ENCODE measurements around the gene COMMD1.

COMMD1 gene

GRCh38 chr2:62055724-62056336, 150.4 kb downstream of the COMMD1 start:
- DNase-seq (ENCODE audit: low read depth, low spot score): no peak
- no peak for TF ChIP-seq YY1 (IDR thresholded peaks at IDR 0.05; ENCODE audit: insufficient read depth, insufficient read length)
- TF ChIP-seq ZNF274 (IDR thresholded peaks at IDR 0.05; ENCODE audit: low read depth, low read length): no peak
- TF ChIP-seq SUZ12 (IDR thresholded peaks at IDR 0.05; ENCODE audit: extremely low read depth, insufficient read depth, insufficient read length): no peak
- Histone ChIP-seq H3K4me3 (ENCODE audit: insufficient read length, low read depth) (no peak overlapping the region), H3K36me3 (ENCODE audit: insufficient read depth, insufficient read length, low read length) (no peaks in the 10 kb centered on the region), H3K27me3 (ENCODE audit: insufficient read depth, insufficient read length) (no peaks in the 10 kb centered on the region), H3K4me1 (ENCODE audit: insufficient read depth, insufficient read length) (no peaks in the 10 kb centered on the region), H3K9ac (ENCODE audit: insufficient read length, low read depth) (no peak overlapping the region), H3K9me3 (ENCODE audit: insufficient read depth, low read length) (no peaks in the 10 kb centered on the region)

- H3K9ac ChIP-seq (ENCODE audit: insufficient read length, low read depth): no peak overlapping the region
- H3K36me3 ChIP-seq (ENCODE audit: insufficient read depth, insufficient read length, low read length): no peaks in the 10 kb centered on the region
- TF ChIP-seq SUZ12 (IDR thresholded peaks at IDR 0.05; ENCODE audit: extremely low read depth, insufficient read depth, insufficient read length): no peak
- no peak for TF ChIP-seq ZNF274 (IDR thresholded peaks at IDR 0.05; ENCODE audit: low read depth, low read length)
- TF ChIP-seq YY1 (IDR thresholded peaks at IDR 0.05; ENCODE audit: insufficient read depth, insufficient read length): no peak
- H3K9me3 ChIP-seq (ENCODE audit: insufficient read depth, low read length): no peaks in the 10 kb centered on the region
- no peak overlapping the region for H3K4me3 ChIP-seq (ENCODE audit: insufficient read length, low read depth)
- no peak for DNase-seq (ENCODE audit: low read depth, low spot score)
- H3K4me1 ChIP-seq (ENCODE audit: insufficient read depth, insufficient read length): no peaks in the 10 kb centered on the region
- H3K27me3 ChIP-seq (ENCODE audit: insufficient read depth, insufficient read length): no peaks in the 10 kb centered on the region
These were observed 150.9 kb downstream of the COMMD1 start for GRCh38 chr2:62056341-62056740.

- no peaks in the 10 kb centered on the region for H3K9me3 ChIP-seq (ENCODE audit: insufficient read depth, low read length)
- no peaks in the 10 kb centered on the region for H3K4me1 ChIP-seq (ENCODE audit: insufficient read depth, insufficient read length)
- H3K9ac ChIP-seq (ENCODE audit: insufficient read length, low read depth): no peak overlapping the region
- no peaks in the 10 kb centered on the region for H3K36me3 ChIP-seq (ENCODE audit: insufficient read depth, insufficient read length, low read length)
- H3K27me3 ChIP-seq (ENCODE audit: insufficient read depth, insufficient read length): no peaks in the 10 kb centered on the region
- TF ChIP-seq SUZ12 (IDR thresholded peaks at IDR 0.05; ENCODE audit: extremely low read depth, insufficient read depth, insufficient read length): no peak
- TF ChIP-seq YY1 (IDR thresholded peaks at IDR 0.05; ENCODE audit: insufficient read depth, insufficient read length): no peak
- no peak for TF ChIP-seq ZNF274 (IDR thresholded peaks at IDR 0.05; ENCODE audit: low read depth, low read length)
- no peak for DNase-seq (ENCODE audit: low read depth, low spot score)
- H3K4me3 ChIP-seq (ENCODE audit: insufficient read length, low read depth): no peak overlapping the region
These were observed 159.8 kb downstream of the COMMD1 start for GRCh38 chr2:62065243-62065642.

- no peaks in the 10 kb centered on the region for H3K36me3 ChIP-seq (ENCODE audit: insufficient read depth, insufficient read length, low read length)
- H3K4me1 ChIP-seq (ENCODE audit: insufficient read depth, insufficient read length): peaks cover 4% of the 10 kb centered on the region
- no peak for DNase-seq (ENCODE audit: low read depth, low spot score)
- TF ChIP-seq YY1 (IDR thresholded peaks at IDR 0.05; ENCODE audit: insufficient read depth, insufficient read length): no peak
- no peak for TF ChIP-seq SUZ12 (IDR thresholded peaks at IDR 0.05; ENCODE audit: extremely low read depth, insufficient read depth, insufficient read length)
- TF ChIP-seq ZNF274 (IDR thresholded peaks at IDR 0.05; ENCODE audit: low read depth, low read length): no peak
- no peaks in the 10 kb centered on the region for H3K27me3 ChIP-seq (ENCODE audit: insufficient read depth, insufficient read length)
- H3K9ac ChIP-seq (ENCODE audit: insufficient read length, low read depth): no peak overlapping the region
- peaks cover 23% of the 10 kb centered on the region for H3K9me3 ChIP-seq (ENCODE audit: insufficient read depth, low read length)
- H3K4me3 ChIP-seq (ENCODE audit: insufficient read length, low read depth): no peak overlapping the region
These were observed 165.7 kb downstream of the COMMD1 start for GRCh38 chr2:62071126-62071598.

- no peaks in the 10 kb centered on the region for H3K27me3 ChIP-seq (ENCODE audit: insufficient read depth, insufficient read length)
- no peak for TF ChIP-seq ZNF274 (IDR thresholded peaks at IDR 0.05; ENCODE audit: low read depth, low read length)
- no peak for TF ChIP-seq YY1 (IDR thresholded peaks at IDR 0.05; ENCODE audit: insufficient read depth, insufficient read length)
- TF ChIP-seq SUZ12 (IDR thresholded peaks at IDR 0.05; ENCODE audit: extremely low read depth, insufficient read depth, insufficient read length): no peak
- H3K36me3 ChIP-seq (ENCODE audit: insufficient read depth, insufficient read length, low read length): no peaks in the 10 kb centered on the region
- H3K9ac ChIP-seq (ENCODE audit: insufficient read length, low read depth): no peak overlapping the region
- peaks cover 4% of the 10 kb centered on the region for H3K4me1 ChIP-seq (ENCODE audit: insufficient read depth, insufficient read length)
- DNase-seq (ENCODE audit: low read depth, low spot score): no peak
- no peak overlapping the region for H3K4me3 ChIP-seq (ENCODE audit: insufficient read length, low read depth)
- peaks cover 23% of the 10 kb centered on the region for H3K9me3 ChIP-seq (ENCODE audit: insufficient read depth, low read length)
These were observed 166.5 kb downstream of the COMMD1 start for GRCh38 chr2:62071760-62072680.

- Histone ChIP-seq H3K36me3 (ENCODE audit: insufficient read depth, insufficient read length, low read length) (no peaks in the 10 kb centered on the region), H3K4me3 (ENCODE audit: insufficient read length, low read depth) (no peak overlapping the region), H3K27me3 (ENCODE audit: insufficient read depth, insufficient read length) (no peaks in the 10 kb centered on the region), H3K9me3 (ENCODE audit: insufficient read depth, low read length) (peaks cover 23% of the 10 kb centered on the region), H3K4me1 (ENCODE audit: insufficient read depth, insufficient read length) (peaks cover 4% of the 10 kb centered on the region), H3K9ac (ENCODE audit: insufficient read length, low read depth) (no peak overlapping the region)
- TF ChIP-seq YY1 (IDR thresholded peaks at IDR 0.05; ENCODE audit: insufficient read depth, insufficient read length): no peak
- no peak for TF ChIP-seq SUZ12 (IDR thresholded peaks at IDR 0.05; ENCODE audit: extremely low read depth, insufficient read depth, insufficient read length)
- no peak for TF ChIP-seq ZNF274 (IDR thresholded peaks at IDR 0.05; ENCODE audit: low read depth, low read length)
- peak; percentile 61 for DNase-seq (ENCODE audit: low read depth, low spot score)
These were observed 168.8 kb downstream of the COMMD1 start for GRCh38 chr2:62074233-62074632.

Measured in NT2/D1 (cell line).